Ovary (tissue), 9 donors: Measurements from ENCODE around the gene GIMAP2. TPM values are rescaled to one million over a fixed set of nuclear protein-coding genes. Genes with fewer than 3 reads are reported as not detected.

Experiments
- DNase-seq, 5 donors: peaks; one replicate each; pipeline ENCODE4 v3.0.0-alpha.2; 2019 to 2020
- H3K27ac ChIP-seq, 2 donors: fragments of 200-600 bp; one replicate each; pipeline versions ENCODE4 v1.5.1 to v1.8.0; 2019 to 2022
- H3K27me3 ChIP-seq: fragments of 200-600 bp; one replicate; pipeline ENCODE4 v1.8.0; 2022
- H3K36me3 ChIP-seq: fragments of 200-600 bp; sonication (generic); one replicate; pipeline ENCODE4 v1.5.1; 2019
- H3K4me1 ChIP-seq: one replicate; pipeline ENCODE4 v1.8.1; 2013; ENCODE audit warnings: mild to moderate bottlenecking, moderate library complexity; ENCODE audit not compliant: insufficient read depth
- H3K4me3 ChIP-seq: fragments of 200-600 bp; sonication (generic); one replicate; pipeline ENCODE4 v1.5.1; 2017
- H3K9me3 ChIP-seq, 2 donors: fragments of 200-600 bp in 1 of 2; sonication (generic) in 1 of 2; one replicate each; pipeline versions ENCODE4 v1.5.1 to v1.8.1; 2013 to 2019; ENCODE audit warnings: mild to moderate bottlenecking in 1 of 2, moderate library complexity in 1 of 2
- EP300 ChIP-seq: sonication (generic); formaldehyde crosslinking; IDR thresholded peaks from one replicate; pipeline ENCODE4 v1.6.1; 2017; ENCODE audit warnings: antibody characterized with exemption
- POLR2A ChIP-seq: fragments of 450-650 bp; IDR thresholded peaks from one replicate; pipeline ENCODE4 v1.6.1; 2017; ENCODE audit warnings: antibody characterized with exemption, mild to moderate bottlenecking, moderate library complexity
- WGBS, 3 donors: extraction: QIAGEN DNeasy Blood & Tissue Kit in 1 of 3; methylation state at CpG; one replicate each; pipeline versions ENCODE4 v1.1.5 to v1.1.7; 2013 to 2017; 5-methylcytosine and 5-hydroxymethylcytosine counted together
- intact Hi-C, 4 donors: fragments of 100-400 bp; cut with DNase I; formaldehyde crosslinking; loops; one replicate each; pipeline versions ENCODE4 v1.11.0 to v1.15.1; 2022 to 2023
- polyA plus RNA-seq, 2 donors: library from polyadenylated mRNA; stranded (reverse); fragments of 200-250 nt in 1 of 2; fragments of 350-450 nt in 1 of 2; fragmentation: Illumina TruSeq in 1 of 2; extraction: RNeasy Lipid Tissue Mini Kit (QIAGEN cat#74804) in 1 of 2; gene quantifications; one replicate each; pipeline ENCODE4 v1.2.3, GENCODE V29; 2013 to 2014
- total RNA-seq, 7 donors: library from RNA; depleted of rRNA in 2 of 7; stranded (reverse); fragments of >200 nt in 2 of 7; fragmentation: NEBNext Ultra II Directional in 3 of 7; extraction: Animal tissue kit (Norgen Biotek cat#: 25700) in 3 of 7; gene quantifications; one replicate each; pipeline versions ENCODE4 v1.1.0 to v1.2.4, GENCODE V29; 2016 to 2023
- TF ChIP-seq, protein P1 (sequence below), 3 donors: fragments of 450-650 bp in 2 of 3; fragments of 200-600 bp in 1 of 3; IDR thresholded peaks; one replicate each; pipeline versions ENCODE4 v1.5.1 to v1.8.0; 2016 to 2022; ENCODE audit warnings: antibody characterized with exemption in 3 of 3, mild to moderate bottlenecking in 1 of 3
- donor health status: DM: no; HTN: no; CAD: no; lungs with moderate emphysema.
- donor health status: DM: no; HTN: no; CAD: no.
- donor health status: Bipolar disorder and iron deficiency.
- donor health status: DM: yes; HTN: yes; CAD: no.
- donor health status: DM: no; HTN: no; CAD: no.
- donor health status: DM: yes; HTN: yes; CAD: no.

GIMAP2 gene
- total and polyA plus RNA-seq, 9 donors = 6.0 to 19.4 (median 10.5) TPM

DNA sequence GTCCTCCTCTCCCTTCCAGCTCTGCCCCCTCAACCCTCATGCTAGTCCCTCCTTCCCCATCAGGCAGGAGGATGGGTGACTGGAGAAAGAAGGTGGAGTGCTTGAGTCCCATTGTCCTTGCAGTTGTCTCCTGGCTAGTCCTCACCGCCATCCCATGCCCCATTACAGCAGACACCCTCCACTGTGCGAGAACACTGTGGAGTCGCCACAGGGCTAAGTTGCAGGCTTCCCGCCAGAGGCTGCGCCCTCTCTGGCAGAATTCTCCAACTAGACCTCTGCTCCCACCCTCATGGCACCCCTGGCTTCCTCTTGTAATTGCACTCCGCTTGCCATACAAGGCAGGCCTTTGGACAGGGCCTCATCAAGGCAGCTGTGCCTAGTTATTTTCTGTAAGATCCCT lies 3.1 kb downstream of the GIMAP2 start:
- Histone ChIP-seq H3K9me3 (peaks cover 0 to 11% of the 10 kb centered on the region in 2 donors), H3K4me3 (no peak overlapping the region), H3K36me3 (no peaks in the 10 kb centered on the region), H3K4me1 (no peaks in the 10 kb centered on the region), H3K27me3 (no peaks in the 10 kb centered on the region), H3K27ac (no peak overlapping the region)
- WGBS, 3 donors = 95 to 97% (median 95%) methylated on average over 6 of the region's 6 CpGs
- intact Hi-C loops = no loop called here
- TF ChIP-seq, protein P1, sequence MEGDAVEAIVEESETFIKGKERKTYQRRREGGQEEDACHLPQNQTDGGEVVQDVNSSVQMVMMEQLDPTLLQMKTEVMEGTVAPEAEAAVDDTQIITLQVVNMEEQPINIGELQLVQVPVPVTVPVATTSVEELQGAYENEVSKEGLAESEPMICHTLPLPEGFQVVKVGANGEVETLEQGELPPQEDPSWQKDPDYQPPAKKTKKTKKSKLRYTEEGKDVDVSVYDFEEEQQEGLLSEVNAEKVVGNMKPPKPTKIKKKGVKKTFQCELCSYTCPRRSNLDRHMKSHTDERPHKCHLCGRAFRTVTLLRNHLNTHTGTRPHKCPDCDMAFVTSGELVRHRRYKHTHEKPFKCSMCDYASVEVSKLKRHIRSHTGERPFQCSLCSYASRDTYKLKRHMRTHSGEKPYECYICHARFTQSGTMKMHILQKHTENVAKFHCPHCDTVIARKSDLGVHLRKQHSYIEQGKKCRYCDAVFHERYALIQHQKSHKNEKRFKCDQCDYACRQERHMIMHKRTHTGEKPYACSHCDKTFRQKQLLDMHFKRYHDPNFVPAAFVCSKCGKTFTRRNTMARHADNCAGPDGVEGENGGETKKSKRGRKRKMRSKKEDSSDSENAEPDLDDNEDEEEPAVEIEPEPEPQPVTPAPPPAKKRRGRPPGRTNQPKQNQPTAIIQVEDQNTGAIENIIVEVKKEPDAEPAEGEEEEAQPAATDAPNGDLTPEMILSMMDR (IDR thresholded peaks at IDR 0.05) = no peak
- no peak for TF ChIP-seq POLR2A
- no peak for TF ChIP-seq EP300
- DNase-seq = no peak

DNA sequence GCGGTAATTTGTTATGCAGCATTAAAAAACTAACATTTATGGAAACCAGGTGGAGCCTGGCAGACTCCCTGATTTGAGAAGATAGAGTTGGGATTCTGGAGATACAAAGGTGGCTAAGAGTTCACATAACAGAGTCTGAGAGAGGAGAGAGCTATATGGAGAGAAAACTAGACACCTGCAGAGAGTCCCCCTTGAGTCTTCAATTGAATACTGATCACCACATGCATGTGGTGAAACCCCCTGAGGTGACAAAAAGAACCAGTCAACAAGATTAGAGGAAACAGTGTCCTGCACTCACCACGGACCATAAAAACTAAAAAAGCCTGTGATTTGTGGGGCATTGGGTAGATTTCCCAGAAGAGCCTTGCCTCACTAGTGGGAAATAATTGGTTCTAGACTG lies 10.1 kb downstream of the GIMAP2 start:
- intact Hi-C loops = no loop called here
- H3K4me1 ChIP-seq = no peaks in the 10 kb centered on the region
- peaks cover 0 to 11% of the 10 kb centered on the region in 2 donors for H3K9me3 ChIP-seq
- WGBS, 3 donors = 50 to 74% (median 59%) methylated on average over 2 of the region's 2 CpGs
- DNase-seq = no peak
- no peak overlapping the region for H3K4me3 ChIP-seq
- no peaks in the 10 kb centered on the region for H3K27me3 ChIP-seq
- TF ChIP-seq EP300 (no peak), POLR2A (no peak)
- TF ChIP-seq, protein P1 (IDR thresholded peaks at IDR 0.05) = no peak
- no peak overlapping the region for H3K27ac ChIP-seq
- H3K36me3 ChIP-seq = no peaks in the 10 kb centered on the region

DNA sequence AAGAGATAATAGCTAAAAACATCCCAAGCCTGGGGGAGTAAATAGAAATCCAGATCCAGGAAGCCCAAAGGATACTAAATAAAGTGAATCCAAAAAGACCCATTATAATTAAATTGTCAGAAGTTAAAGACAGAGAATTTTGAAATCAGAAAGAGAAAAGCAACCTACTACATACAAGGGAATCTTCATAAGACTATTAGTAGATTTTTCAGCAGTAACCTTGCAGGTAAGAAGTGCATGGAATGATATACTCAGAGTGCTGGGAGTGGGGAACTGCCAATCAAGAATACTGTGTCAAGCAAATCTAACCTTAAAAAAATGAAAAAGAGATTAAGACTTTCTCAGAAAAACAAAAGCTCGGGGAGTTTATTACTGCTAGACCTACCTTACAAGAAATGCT lies 17.7 kb downstream of the GIMAP2 start:
- Histone ChIP-seq H3K27ac (no peak overlapping the region), H3K36me3 (no peaks in the 10 kb centered on the region), H3K27me3 (no peaks in the 10 kb centered on the region), H3K4me3 (no peak overlapping the region), H3K9me3 (peaks cover 3 to 4% of the 10 kb centered on the region in 2 donors), H3K4me1 (no peaks in the 10 kb centered on the region)
- WGBS, 3 donors = 86 to 94% (median 93%) methylated on average over 1 of the region's 1 CpG
- TF ChIP-seq, protein P1 (IDR thresholded peaks at IDR 0.05) = no peak
- no peak for TF ChIP-seq POLR2A
- no peak for TF ChIP-seq EP300
- intact Hi-C loops = no loop called here
- no peak for DNase-seq

DNA sequence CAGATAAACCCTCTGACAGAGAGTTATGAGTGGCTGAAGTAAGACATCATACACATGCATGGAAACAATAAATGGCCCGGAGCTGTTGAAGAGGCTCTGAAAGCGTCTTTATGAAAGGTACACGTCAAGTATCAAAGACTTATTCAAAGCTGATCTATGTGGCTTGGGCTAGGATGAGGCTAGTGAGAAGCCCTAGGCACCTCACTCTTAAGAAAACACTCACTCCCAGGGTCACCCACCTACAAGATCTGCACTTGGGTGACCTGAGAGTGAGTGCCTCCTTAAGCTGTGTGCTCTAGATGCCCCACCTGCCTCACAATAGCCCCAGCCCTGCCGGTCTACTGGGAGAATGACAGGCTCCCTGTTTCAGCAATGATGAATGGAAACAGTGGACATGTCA lies 29.8 kb downstream of the GIMAP2 start:
- 69 to 85% (median 78%) methylated on average over 4 of the region's 4 CpGs for WGBS, 3 donors
- no peaks in the 10 kb centered on the region for H3K36me3 ChIP-seq
- H3K4me3 ChIP-seq = no peak overlapping the region
- H3K27ac ChIP-seq = no peak overlapping the region
- H3K4me1 ChIP-seq = no peaks in the 10 kb centered on the region
- no peaks in the 10 kb centered on the region for H3K27me3 ChIP-seq
- H3K9me3 ChIP-seq = no peaks in the 10 kb centered on the region
- intact Hi-C loops = no loop called here
- no peak for TF ChIP-seq POLR2A
- TF ChIP-seq EP300 = no peak
- TF ChIP-seq, protein P1 (IDR thresholded peaks at IDR 0.05) = no peak
- no peak for DNase-seq
